Neural cell (in vitro differentiated cells): ENCODE results near the gene DNAH10. TPM values are rescaled to one million over a fixed set of nuclear protein-coding genes. Genes with fewer than 3 reads are reported as not detected.

Experiments used
- H2AFZ ChIP-seq: fragments of 200-600, 300-800 bp; sonication (generic), shearing (Covaris generic); 2 replicates; pipeline ENCODE4 v1.6.0; 2014; ENCODE audit warnings: low read depth, mild to moderate bottlenecking, antibody characterized with exemption, low read length, moderate library complexity
- H3F3A ChIP-seq: fragments of 200-600 bp; shearing (Covaris generic); 2 replicates; pipeline ENCODE4 v1.6.1; 2016; ENCODE audit warnings: mild to moderate bottlenecking, moderate library complexity, mixed read lengths, antibody characterized with exemption, low read length; ENCODE audit not compliant: insufficient read depth, poor library complexity, severe bottlenecking
- H3K27ac ChIP-seq: fragments of 200-600, 300-800 bp; sonication (generic), shearing (Covaris generic); 2 replicates; pipeline ENCODE4 v1.5.1; 2014; ENCODE audit warnings: mild to moderate bottlenecking, low read length, moderate library complexity
- H3K27me3 ChIP-seq: fragments of 300-800, 200-600 bp; sonication (generic), shearing (Covaris generic); 2 replicates; pipeline ENCODE4 v1.6.0; 2014; ENCODE audit warnings: mild to moderate bottlenecking, low read depth, low read length, moderate library complexity; ENCODE audit not compliant: insufficient read depth
- H3K36me3 ChIP-seq: fragments of 300-800, 200-600 bp; sonication (generic), shearing (Covaris generic); 2 replicates; pipeline ENCODE4 v1.5.1; 2014; ENCODE audit warnings: mild to moderate bottlenecking, antibody characterized with exemption, low read length, moderate library complexity; ENCODE audit not compliant: insufficient read depth
- H3K4me2 ChIP-seq: fragments of 300-800, 200-600 bp; sonication (generic), shearing (Covaris generic); 2 replicates; pipeline ENCODE4 v1.6.0; 2014; ENCODE audit warnings: mild to moderate bottlenecking, low read length
- H3K4me3 ChIP-seq: fragments of 300-800, 200-600 bp; sonication (generic), shearing (Covaris generic); 2 replicates; pipeline ENCODE4 v1.5.1; 2014; ENCODE audit warnings: mild to moderate bottlenecking, low read length, moderate library complexity
- H3K79me2 ChIP-seq: fragments of 200-600 bp; shearing (Covaris generic); replicated peaks from 2 replicates; pipeline ENCODE4 v1.6.0; 2014; ENCODE audit warnings: mild to moderate bottlenecking, low read length, moderate library complexity; ENCODE audit not compliant: insufficient read depth
- H3K9ac ChIP-seq: fragments of 300-800, 200-600 bp; sonication (generic), shearing (Covaris generic); 2 replicates; pipeline ENCODE4 v1.6.1; 2016; ENCODE audit warnings: mild to moderate bottlenecking, low read length, mixed read lengths
- H3K9me2 ChIP-seq: fragments of 200-600 bp; shearing (Covaris generic); 2 replicates; pipeline ENCODE4 v1.6.1; 2016; ENCODE audit warnings: mild to moderate bottlenecking, low read length, mixed read lengths; ENCODE audit not compliant: insufficient read depth
- H3K9me3 ChIP-seq: fragments of 200-600, 300-800 bp; sonication (generic), shearing (Covaris generic); 2 replicates; pipeline ENCODE4 v1.6.1; 2016; ENCODE audit warnings: mild to moderate bottlenecking, mixed run types, low read length, moderate library complexity, mixed read lengths
- H4K20me1 ChIP-seq: fragments of 200-600 bp; shearing (Covaris generic); 2 replicates; pipeline ENCODE4 v1.6.1; 2016; ENCODE audit warnings: mild to moderate bottlenecking, mixed run types; ENCODE audit not compliant: insufficient read depth
- EP300 ChIP-seq: fragments of 450-650 bp; conservative IDR thresholded peaks from 2 replicates; pipeline ENCODE4 v1.6.1; 2014; ENCODE audit warnings: antibody characterized with exemption, mild to moderate bottlenecking, moderate library complexity; ENCODE audit not compliant: poor library complexity, severe bottlenecking
- EZH2 ChIP-seq: fragments of 200-600, 300-800 bp; shearing (Covaris generic), sonication (generic); IDR thresholded peaks from 2 replicates; pipeline ENCODE4 v1.6.1; 2014; ENCODE audit warnings: antibody characterized with exemption, low read length, borderline replicate concordance, mild to moderate bottlenecking; ENCODE audit not compliant: insufficient read depth, poor library complexity, severe bottlenecking
- MXI1 ChIP-seq: fragments of 450-650 bp; conservative IDR thresholded peaks from 2 replicates; pipeline ENCODE4 v1.6.1; 2014; ENCODE audit warnings: antibody characterized with exemption, mild to moderate bottlenecking; ENCODE audit not compliant: poor library complexity, severe bottlenecking
- POLR2AphosphoS5 ChIP-seq: IDR thresholded peaks from 2 replicates; pipeline ENCODE4 v1.6.1; 2012
- RAD21 ChIP-seq: fragments of 450-650 bp; conservative IDR thresholded peaks from 2 replicates; pipeline ENCODE4 v1.6.1; 2014; ENCODE audit warnings: antibody characterized with exemption, mild to moderate bottlenecking, moderate library complexity
- REST ChIP-seq: IDR thresholded peaks from 2 replicates; pipeline ENCODE4 v1.6.1; 2012; ENCODE audit warnings: borderline replicate concordance
- SMC3 ChIP-seq: fragments of 450-650 bp; conservative IDR thresholded peaks from 2 replicates; pipeline ENCODE4 v1.6.1; 2014; ENCODE audit warnings: antibody characterized with exemption, mild to moderate bottlenecking, moderate library complexity; ENCODE audit not compliant: poor library complexity
- TAF1 ChIP-seq: IDR thresholded peaks from 2 replicates; pipeline ENCODE4 v1.6.1; 2012; ENCODE audit warnings: low read depth
- polyA plus RNA-seq: library from polyadenylated mRNA; depleted of rRNA; stranded (reverse); fragments of >200 nt; gene quantifications from 2 replicates; pipeline ENCODE4 v1.2.3, GENCODE V29; 2014
- TF ChIP-seq, protein P1 (sequence below): fragments of 450-650 bp; IDR thresholded peaks from 2 replicates; pipeline ENCODE4 v1.5.1; 2014; ENCODE audit warnings: antibody characterized with exemption, mild to moderate bottlenecking, moderate library complexity; ENCODE audit not compliant: poor library complexity, severe bottlenecking

Gene DNAH10
- polyA plus RNA-seq, 1 donor from 2014 or later = 1.9 TPM

DNA sequence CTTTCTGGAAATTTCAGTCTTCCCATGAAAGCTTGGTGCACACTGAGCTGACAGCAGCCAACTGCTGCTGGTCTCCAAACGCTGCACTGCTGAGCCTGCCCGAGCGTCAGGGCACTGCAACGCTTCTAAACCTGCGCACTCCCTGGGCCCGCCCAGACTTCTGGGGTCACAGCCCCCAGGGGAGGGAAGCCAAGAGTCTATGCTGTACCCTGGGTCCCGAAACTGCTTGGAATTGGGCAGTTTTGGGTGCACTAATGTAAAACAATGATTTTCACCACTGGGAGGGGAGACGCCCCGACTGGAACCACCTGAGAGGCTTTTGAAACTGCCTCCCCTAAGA is 178.5 kb downstream of the DNAH10 start:
- H4K20me1 ChIP-seq = no peaks in the 10 kb centered on the region
- no peaks in the 10 kb centered on the region for H3K27me3 ChIP-seq
- no peaks in the 10 kb centered on the region for H3K9me3 ChIP-seq
- H3F3A ChIP-seq = no peaks in the 10 kb centered on the region
- H3K27ac ChIP-seq = no peak overlapping the region
- H3K9me2 ChIP-seq = no peaks in the 10 kb centered on the region
- H3K36me3 ChIP-seq = no peaks in the 10 kb centered on the region
- no peaks in the 10 kb centered on the region for H3K79me2 ChIP-seq
- no peak overlapping the region for H2AFZ ChIP-seq
- H3K4me3 ChIP-seq = no peak overlapping the region
- H3K4me2 ChIP-seq = no peak overlapping the region
- TF ChIP-seq REST = no peak
- no peak for TF ChIP-seq EZH2
- no peak for TF ChIP-seq POLR2AphosphoS5
- no peak for TF ChIP-seq MXI1
- no peak for TF ChIP-seq RAD21
- no peak for TF ChIP-seq EP300
- TF ChIP-seq TAF1 = no peak
- TF ChIP-seq, protein P1, sequence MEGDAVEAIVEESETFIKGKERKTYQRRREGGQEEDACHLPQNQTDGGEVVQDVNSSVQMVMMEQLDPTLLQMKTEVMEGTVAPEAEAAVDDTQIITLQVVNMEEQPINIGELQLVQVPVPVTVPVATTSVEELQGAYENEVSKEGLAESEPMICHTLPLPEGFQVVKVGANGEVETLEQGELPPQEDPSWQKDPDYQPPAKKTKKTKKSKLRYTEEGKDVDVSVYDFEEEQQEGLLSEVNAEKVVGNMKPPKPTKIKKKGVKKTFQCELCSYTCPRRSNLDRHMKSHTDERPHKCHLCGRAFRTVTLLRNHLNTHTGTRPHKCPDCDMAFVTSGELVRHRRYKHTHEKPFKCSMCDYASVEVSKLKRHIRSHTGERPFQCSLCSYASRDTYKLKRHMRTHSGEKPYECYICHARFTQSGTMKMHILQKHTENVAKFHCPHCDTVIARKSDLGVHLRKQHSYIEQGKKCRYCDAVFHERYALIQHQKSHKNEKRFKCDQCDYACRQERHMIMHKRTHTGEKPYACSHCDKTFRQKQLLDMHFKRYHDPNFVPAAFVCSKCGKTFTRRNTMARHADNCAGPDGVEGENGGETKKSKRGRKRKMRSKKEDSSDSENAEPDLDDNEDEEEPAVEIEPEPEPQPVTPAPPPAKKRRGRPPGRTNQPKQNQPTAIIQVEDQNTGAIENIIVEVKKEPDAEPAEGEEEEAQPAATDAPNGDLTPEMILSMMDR = no peak
- no peak for TF ChIP-seq SMC3
- H3K9ac ChIP-seq = no peak overlapping the region

DNA sequence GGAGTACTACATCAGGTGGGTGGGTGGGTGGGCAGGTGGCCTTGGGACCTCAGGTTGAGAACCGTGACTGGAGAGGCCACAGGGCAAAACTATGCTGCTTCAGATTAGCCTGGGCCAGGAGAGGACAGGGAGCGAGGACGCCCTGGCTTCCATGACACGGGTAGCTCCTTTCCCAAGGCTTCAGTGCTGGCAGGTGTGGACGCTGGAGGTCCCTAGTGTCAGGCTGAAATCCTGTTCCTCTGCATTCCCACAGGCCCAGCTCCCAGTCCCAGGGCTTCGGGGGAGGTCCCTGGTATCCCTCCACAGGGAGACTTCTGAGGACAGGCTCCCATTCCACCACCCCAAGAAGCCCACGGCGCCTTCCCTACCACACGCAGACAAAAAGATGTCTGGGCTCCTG is 178.9 kb downstream of the DNAH10 start:
- Histone ChIP-seq H3K27me3 (no peaks in the 10 kb centered on the region), H2AFZ (no peak overlapping the region), H3K79me2 (no peaks in the 10 kb centered on the region), H3K27ac (no peak overlapping the region), H3K9ac (no peak overlapping the region), H4K20me1 (no peaks in the 10 kb centered on the region), H3K4me3 (no peak overlapping the region), H3K9me3 (no peaks in the 10 kb centered on the region), H3K36me3 (no peaks in the 10 kb centered on the region), H3F3A (no peaks in the 10 kb centered on the region), H3K9me2 (no peaks in the 10 kb centered on the region), H3K4me2 (no peak overlapping the region)
- TF ChIP-seq MXI1 = no peak
- TF ChIP-seq, protein P1 = no peak
- no peak for TF ChIP-seq REST
- TF ChIP-seq TAF1 = no peak
- TF ChIP-seq POLR2AphosphoS5 = no peak
- no peak for TF ChIP-seq RAD21
- TF ChIP-seq EZH2 = no peak
- TF ChIP-seq EP300 = no peak
- TF ChIP-seq SMC3 = no peak
